Stomach smooth muscle (tissue), 2 donors: ENCODE results near the gene COL25A1.

Experiments
- H3K27ac ChIP-seq: one replicate; pipeline ENCODE4 v1.7.0; 2013; ENCODE audit warnings: mild to moderate bottlenecking, low read length, inconsistent platforms
- H3K27me3 ChIP-seq, 2 donors: one replicate each; pipeline ENCODE4 v1.7.0; 2013; ENCODE audit warnings: low read length in 2 of 2; ENCODE audit not compliant: insufficient read depth in 2 of 2, control insufficient read depth in 1 of 2
- H3K36me3 ChIP-seq, 2 donors: one replicate each; pipeline ENCODE4 v1.7.0; 2013; ENCODE audit warnings: low read length in 2 of 2; ENCODE audit not compliant: control insufficient read depth in 2 of 2, insufficient read depth in 2 of 2
- H3K4me1 ChIP-seq: one replicate; pipeline ENCODE4 v1.7.0; 2013; ENCODE audit warnings: low read length; ENCODE audit not compliant: control insufficient read depth, insufficient read depth
- H3K4me3 ChIP-seq, 2 donors: one replicate each; pipeline ENCODE4 v1.7.0; 2013; ENCODE audit warnings: low read length in 2 of 2
- H3K9ac ChIP-seq, 2 donors: one replicate each; pipeline ENCODE4 v1.7.0; 2013; ENCODE audit warnings: low read length in 2 of 2, mild to moderate bottlenecking in 1 of 2
- H3K9me3 ChIP-seq, 2 donors: one replicate each; pipeline ENCODE4 v1.7.0; 2013; ENCODE audit warnings: low read length in 2 of 2; ENCODE audit not compliant: control insufficient read depth in 2 of 2
- donor health status: healthy.
- donor health status: Pancreatic carcinoma.

Gene COL25A1

DNA sequence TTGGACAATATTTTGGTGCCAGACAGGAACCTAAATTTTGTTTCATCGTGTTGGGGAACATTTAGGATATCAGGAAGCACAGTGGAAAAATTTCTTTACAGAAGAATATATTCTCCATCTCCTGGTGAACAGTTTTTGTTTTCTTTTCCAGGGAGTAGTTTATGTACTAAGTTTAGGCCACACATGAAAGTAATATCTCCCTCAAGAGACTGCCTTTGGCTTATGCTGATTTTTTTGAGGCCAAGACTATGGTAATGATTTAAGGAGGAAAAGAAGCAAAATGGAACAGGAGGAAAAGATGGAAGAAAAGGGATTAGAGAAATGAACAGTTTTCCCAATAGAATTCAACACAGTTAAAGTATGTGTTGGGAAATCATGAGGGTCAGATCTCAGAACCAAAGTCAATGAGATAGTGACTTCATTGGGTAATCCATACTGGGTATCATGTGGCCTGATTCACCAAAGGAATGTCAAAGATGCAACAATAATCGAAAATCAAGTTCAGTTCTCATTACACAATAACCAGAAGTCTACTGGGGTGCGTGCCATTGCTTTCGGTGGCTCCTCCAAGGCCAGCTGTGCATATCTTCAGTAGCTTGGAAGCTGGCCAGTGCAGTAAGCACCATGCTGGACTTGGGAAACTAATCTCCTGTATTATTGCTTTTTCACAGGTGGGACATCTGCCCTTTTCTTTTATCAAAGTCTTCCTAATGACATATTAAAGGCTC is 234.8 kb downstream of the COL25A1 start:
- Histone ChIP-seq H3K9ac (no peak overlapping the region), H3K36me3 (no peaks in the 10 kb centered on the region), H3K27me3 (no peaks in the 10 kb centered on the region), H3K4me3 (no peak overlapping the region), H3K27ac (no peak overlapping the region), H3K9me3 (no peaks in the 10 kb centered on the region), H3K4me1 (no peaks in the 10 kb centered on the region)

GRCh38 chr4:109065006-109065405 is 237.5 kb downstream of the COL25A1 start:
- H3K4me3 ChIP-seq, result no peak overlapping the region
- H3K9ac ChIP-seq, result no peak overlapping the region
- no peak overlapping the region for H3K27ac ChIP-seq
- no peaks in the 10 kb centered on the region for H3K4me1 ChIP-seq
- H3K9me3 ChIP-seq, result no peaks in the 10 kb centered on the region
- no peaks in the 10 kb centered on the region for H3K36me3 ChIP-seq
- H3K27me3 ChIP-seq, result no peaks in the 10 kb centered on the region

DNA sequence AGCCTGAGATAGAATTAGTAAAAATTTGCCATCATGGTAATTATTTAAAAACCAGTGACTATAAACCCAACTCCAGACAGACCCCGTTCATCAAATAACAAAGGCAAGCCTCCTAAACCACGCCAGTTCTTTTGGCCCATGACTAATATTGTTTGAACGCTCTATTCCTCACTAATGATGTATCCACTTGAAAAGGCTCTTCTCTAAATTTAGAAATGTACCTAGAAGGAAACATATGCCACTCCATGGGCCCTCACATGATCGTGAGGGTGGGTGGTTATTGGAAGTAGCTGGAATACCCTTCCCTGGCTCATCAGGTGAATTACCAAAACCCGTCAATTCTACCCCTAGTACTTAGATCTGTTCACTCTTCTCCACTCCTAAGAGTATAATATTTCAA is 249.2 kb downstream of the COL25A1 start:
- Histone ChIP-seq H3K4me3 (no peak overlapping the region), H3K9me3 (no peaks in the 10 kb centered on the region), H3K4me1 (no peaks in the 10 kb centered on the region), H3K36me3 (no peaks in the 10 kb centered on the region), H3K27ac (no peak overlapping the region), H3K9ac (no peak overlapping the region), H3K27me3 (no peaks in the 10 kb centered on the region)

- Histone ChIP-seq H3K4me1 (no peaks in the 10 kb centered on the region), H3K9me3 (no peaks in the 10 kb centered on the region), H3K9ac (no peak overlapping the region), H3K27ac (no peak overlapping the region), H3K36me3 (no peaks in the 10 kb centered on the region), H3K4me3 (no peak overlapping the region), H3K27me3 (no peaks in the 10 kb centered on the region)
Observed at GRCh38 chr4:109052821-109053220, 249.6 kb downstream of the COL25A1 start.

DNA sequence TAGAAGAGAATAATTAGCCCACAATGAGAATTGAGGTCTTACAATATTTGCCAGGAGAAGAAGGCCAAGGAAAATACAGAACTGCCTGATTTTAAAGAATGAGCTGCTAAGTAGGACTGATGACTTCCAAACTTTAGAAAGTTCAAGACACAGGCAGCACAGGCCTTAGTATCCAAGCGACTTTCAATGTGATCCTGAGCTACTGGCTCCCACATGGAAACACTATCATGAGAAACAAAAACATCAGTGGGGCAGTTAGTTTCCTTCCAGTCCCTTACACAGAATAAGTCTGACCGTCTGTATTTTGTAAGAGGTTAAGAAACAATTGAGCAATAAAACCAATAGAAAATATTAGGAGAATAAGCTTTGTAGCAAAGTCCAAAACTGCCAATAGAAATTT is 251.4 kb downstream of the COL25A1 start:
- H3K4me3 ChIP-seq, result no peak overlapping the region
- no peaks in the 10 kb centered on the region for H3K9me3 ChIP-seq
- H3K27me3 ChIP-seq, result no peaks in the 10 kb centered on the region
- H3K4me1 ChIP-seq, result no peaks in the 10 kb centered on the region
- no peaks in the 10 kb centered on the region for H3K36me3 ChIP-seq
- H3K9ac ChIP-seq, result no peak overlapping the region
- H3K27ac ChIP-seq, result no peak overlapping the region

- Histone ChIP-seq H3K9ac (no peak overlapping the region), H3K4me1 (no peaks in the 10 kb centered on the region), H3K27ac (no peak overlapping the region), H3K36me3 (no peaks in the 10 kb centered on the region), H3K27me3 (no peaks in the 10 kb centered on the region), H3K4me3 (no peak overlapping the region), H3K9me3 (no peaks in the 10 kb centered on the region)
Observed at GRCh38 chr4:109049926-109050325, 252.5 kb downstream of the COL25A1 start.

- H3K9me3 ChIP-seq, result no peaks in the 10 kb centered on the region
- no peaks in the 10 kb centered on the region for H3K27me3 ChIP-seq
- no peaks in the 10 kb centered on the region for H3K36me3 ChIP-seq
- no peaks in the 10 kb centered on the region for H3K4me1 ChIP-seq
- peak overlapping the region; percentile 42 to 64 for H3K4me3 ChIP-seq
- H3K9ac ChIP-seq, result no peak overlapping the region
- no peak overlapping the region for H3K27ac ChIP-seq
Observed at GRCh38 chr4:109046471-109047201, 255.8 kb downstream of the COL25A1 start.

GRCh38 chr4:109044431-109044830 is 258.0 kb downstream of the COL25A1 start:
- Histone ChIP-seq H3K36me3 (no peaks in the 10 kb centered on the region), H3K4me1 (no peaks in the 10 kb centered on the region), H3K9ac (no peak overlapping the region), H3K27ac (no peak overlapping the region), H3K27me3 (no peaks in the 10 kb centered on the region), H3K9me3 (no peaks in the 10 kb centered on the region), H3K4me3 (no peak overlapping the region)

DNA sequence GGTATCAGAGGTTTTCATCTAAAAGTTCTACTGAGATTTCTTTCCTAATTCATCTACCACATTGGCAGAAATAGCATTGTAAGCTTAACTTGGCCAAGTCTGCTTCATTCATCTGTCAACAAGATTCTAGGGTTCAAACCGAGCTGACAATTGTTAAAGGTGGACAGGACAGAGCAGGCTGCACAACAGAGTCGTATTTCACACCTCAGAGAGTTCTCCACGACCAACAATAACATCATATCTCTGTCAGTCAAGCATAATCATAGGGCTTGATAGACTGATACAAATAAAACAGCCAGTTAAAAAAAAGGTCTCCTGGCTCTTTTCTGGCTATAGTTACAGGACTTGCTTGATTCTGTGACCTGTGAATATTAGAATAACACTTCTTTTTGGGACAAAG is 259.2 kb downstream of the COL25A1 start:
- no peaks in the 10 kb centered on the region for H3K4me1 ChIP-seq
- H3K27me3 ChIP-seq, result no peaks in the 10 kb centered on the region
- no peak overlapping the region for H3K27ac ChIP-seq
- H3K4me3 ChIP-seq, result no peak overlapping the region
- no peak overlapping the region for H3K9ac ChIP-seq
- no peaks in the 10 kb centered on the region for H3K9me3 ChIP-seq
- H3K36me3 ChIP-seq, result no peaks in the 10 kb centered on the region

DNA sequence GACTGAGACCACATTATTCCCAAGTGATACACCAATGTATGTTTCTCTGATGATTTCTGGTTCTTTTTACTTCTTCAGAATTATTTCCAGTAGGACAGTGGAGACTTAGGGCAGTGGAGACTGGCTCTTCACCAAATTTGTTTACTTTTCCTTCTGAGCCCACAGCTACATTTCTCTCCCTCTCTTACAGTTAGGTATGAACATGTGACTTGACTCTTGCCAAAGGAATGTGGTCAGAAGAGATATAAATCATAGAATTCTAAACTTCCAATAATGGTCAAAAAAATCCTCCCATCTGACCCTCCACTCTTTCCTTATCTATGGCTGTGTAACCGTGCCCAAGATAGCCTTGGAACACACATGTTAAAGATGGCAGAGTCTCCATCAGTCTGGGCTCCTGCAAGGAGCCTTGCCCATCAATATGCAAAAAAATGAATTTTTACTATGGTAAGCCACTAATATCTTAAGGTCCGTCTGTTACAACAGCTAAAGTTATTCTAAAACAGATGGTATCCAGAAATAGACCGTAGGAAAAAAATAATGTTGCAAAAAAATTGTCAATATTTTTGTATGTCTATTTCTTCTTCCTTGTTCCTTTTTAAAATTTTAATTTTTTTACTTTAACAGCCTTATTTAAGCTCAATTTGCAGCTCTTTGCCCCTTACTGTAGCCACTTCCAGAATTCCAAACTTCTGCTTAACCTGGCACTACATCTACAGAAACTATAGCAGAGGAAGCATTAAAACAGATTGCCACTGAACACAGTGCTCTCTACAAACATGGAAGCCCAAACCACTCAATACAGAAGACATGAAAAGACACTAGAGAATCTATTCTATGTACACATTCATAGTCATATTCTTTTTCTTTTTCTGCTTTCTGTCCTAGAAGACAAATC is 260.7 kb downstream of the COL25A1 start:
- Histone ChIP-seq H3K27me3 (no peaks in the 10 kb centered on the region), H3K9me3 (no peaks in the 10 kb centered on the region), H3K36me3 (no peaks in the 10 kb centered on the region)

More for the DNA sequence above, 260.7 kb downstream of the COL25A1 start:
- Histone ChIP-seq H3K4me1 (no peaks in the 10 kb centered on the region), H3K27ac (no peak overlapping the region), H3K4me3 (no peak overlapping the region), H3K9ac (no peak overlapping the region)
